Measurements from ENCODE around the gene ZFYVE16. TPM values are rescaled to one million over a fixed set of nuclear protein-coding genes. Genes with fewer than 3 reads are reported as not detected.

The ZFYVE16 gene
- total and polyA plus RNA-seq, 10 of the 15 experiments (the other 5 are each of a cell fraction or from before 2014, with no cell fraction given), result 2.9 to 11.2 (median 7.8) TPM

DNA sequence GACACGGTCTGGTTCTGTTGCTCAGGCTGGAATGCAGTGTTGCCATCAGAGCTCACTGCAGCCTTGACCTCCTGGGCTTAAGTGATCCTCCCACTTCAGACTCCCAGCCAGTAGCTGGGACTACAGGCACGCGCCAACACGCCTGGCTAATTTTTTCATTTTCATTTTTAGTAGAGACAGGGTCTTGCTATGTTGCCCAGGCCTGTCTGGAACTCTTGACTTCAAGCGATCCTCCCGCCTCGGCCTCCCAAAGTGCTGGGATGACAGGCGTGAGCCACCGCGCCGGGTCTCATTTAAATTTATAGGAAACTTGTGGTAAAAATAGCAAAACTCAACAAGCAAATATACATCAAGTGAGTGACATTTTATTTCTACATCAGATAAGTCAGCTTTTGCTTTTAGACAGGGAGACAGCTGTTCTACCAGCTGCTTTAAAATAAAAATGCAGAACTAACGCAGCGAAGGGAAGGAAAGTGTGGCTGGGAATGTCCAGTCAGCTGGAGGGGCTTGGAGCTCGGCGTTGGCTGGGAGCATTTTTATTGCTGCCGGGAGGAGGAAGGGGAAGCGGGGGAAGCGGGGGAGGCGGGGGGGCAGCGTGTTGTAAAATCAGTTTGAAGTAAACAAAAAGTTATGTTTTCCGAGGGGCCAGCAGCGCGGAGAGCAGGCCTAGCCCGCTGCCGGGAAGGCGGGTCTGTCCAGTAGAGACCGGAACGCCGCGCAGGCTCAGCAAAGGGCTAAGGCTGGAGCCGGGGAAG is 707 bp upstream of the ZFYVE16 start:
- H3K9ac ChIP-seq (ENCODE audit: control insufficient read depth, insufficient read depth, low read length), result peak overlapping the region; percentile 74
- peak overlapping the region; percentile 85 for H3K27ac ChIP-seq (ENCODE audit: control insufficient read depth, insufficient read depth)
- FAIRE-seq (peak; percentile 64), ATAC-seq (peak; percentile 78), DNase-seq (ENCODE audit: low read depth, low spot score) (no peak)
- SMC1A ChIA-PET (ENCODE audit: uncharacterized antibody, unreplicated experiment), result no interaction called here
- H2AFZ ChIP-seq (ENCODE audit: control insufficient read depth, low read depth, low read length), result peak overlapping the region; percentile 71
- BruUV-seq (replicated peaks), result no TSS peak
- peaks cover 11% of the 10 kb centered on the region for H3K79me2 ChIP-seq (ENCODE audit: control insufficient read depth, insufficient read depth, low read length)
- POLR2A ChIA-PET, result interaction anchor here (0.5 to 2.4 kb wide), 9 partner anchors 10 to 1688 kb away, joined by 3 to 8 read pairs (median 3); partner anchors contain the start of gene SERINC5
- H3K9me3 ChIP-seq (replicated peaks; ENCODE audit: control insufficient read depth, insufficient read depth, low read length), result no peaks in the 10 kb centered on the region
- in situ Hi-C loops (cut with MboI), result no loop called here
- H3K36me3 ChIP-seq (ENCODE audit: control insufficient read depth in 2 of 2, insufficient read depth in 2 of 2, low read length in 1 of 2), result no peaks in the 10 kb centered on the region
- peak overlapping the region; percentile 93 for H3K4me3 ChIP-seq
- no peaks in the 10 kb centered on the region for H3K4me1 ChIP-seq (ENCODE audit: control insufficient read depth, insufficient read depth, low read length)
- CTCF ChIA-PET, result no interaction called here
- WGBS (ENCODE audit: insufficient coverage, insufficient replicate concordance, low lambda C conversion rate, missing lambda C conversion rate), result 16% methylated on average over 25 of the region's 31 CpGs
- no peaks in the 10 kb centered on the region for H4K20me1 ChIP-seq (ENCODE audit: control insufficient read depth, insufficient read depth)
- RAD21 ChIA-PET (ENCODE audit: unreplicated experiment), result interaction anchor here (0.6 kb wide), 1 partner anchor 315 kb away, joined by 3 read pairs; no protein-coding TSS in a partner anchor
- intact Hi-C loops (cut with micrococcal nuclease; ENCODE audit: unreplicated experiment), result no loop called here
- peak overlapping the region; percentile 20 for H3K4me2 ChIP-seq (ENCODE audit: control insufficient read depth, insufficient read depth)
- H3K27me3 ChIP-seq (replicated peaks in 1 of 2; ENCODE audit: control insufficient read depth in 2 of 2, insufficient read depth in 2 of 2, low read length in 1 of 2), result no peaks in the 10 kb centered on the region
- TF ChIP-seq, protein P1, sequence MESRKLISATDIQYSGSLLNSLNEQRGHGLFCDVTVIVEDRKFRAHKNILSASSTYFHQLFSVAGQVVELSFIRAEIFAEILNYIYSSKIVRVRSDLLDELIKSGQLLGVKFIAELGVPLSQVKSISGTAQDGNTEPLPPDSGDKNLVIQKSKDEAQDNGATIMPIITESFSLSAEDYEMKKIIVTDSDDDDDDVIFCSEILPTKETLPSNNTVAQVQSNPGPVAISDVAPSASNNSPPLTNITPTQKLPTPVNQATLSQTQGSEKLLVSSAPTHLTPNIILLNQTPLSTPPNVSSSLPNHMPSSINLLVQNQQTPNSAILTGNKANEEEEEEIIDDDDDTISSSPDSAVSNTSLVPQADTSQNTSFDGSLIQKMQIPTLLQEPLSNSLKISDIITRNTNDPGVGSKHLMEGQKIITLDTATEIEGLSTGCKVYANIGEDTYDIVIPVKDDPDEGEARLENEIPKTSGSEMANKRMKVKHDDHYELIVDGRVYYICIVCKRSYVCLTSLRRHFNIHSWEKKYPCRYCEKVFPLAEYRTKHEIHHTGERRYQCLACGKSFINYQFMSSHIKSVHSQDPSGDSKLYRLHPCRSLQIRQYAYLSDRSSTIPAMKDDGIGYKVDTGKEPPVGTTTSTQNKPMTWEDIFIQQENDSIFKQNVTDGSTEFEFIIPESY (IDR thresholded peaks at IDR 0.05), result peak; percentile 85
- TF ChIP-seq ESRRA (IDR thresholded peaks at IDR 0.05; ENCODE audit: low read length) (no peak), KDM1A (IDR thresholded peaks at IDR 0.05; ENCODE audit: borderline replicate concordance) (no peak), CBX5 (IDR thresholded peaks at IDR 0.05; ENCODE audit: low read depth) (no peak), HCFC1 (IDR thresholded peaks at IDR 0.05; ENCODE audit: low read length) (no peak), TCF12 (IDR thresholded peaks at IDR 0.05; ENCODE audit: low read depth, low read length) (no peak), NR2F1 (conservative IDR thresholded peaks at IDR 0.05) (no peak), YBX1 (IDR thresholded peaks at IDR 0.05) (no peak), ATF7 (IDR thresholded peaks at IDR 0.05; ENCODE audit: low read depth) (no peak)
- TF ChIP-seq, protein P2, sequence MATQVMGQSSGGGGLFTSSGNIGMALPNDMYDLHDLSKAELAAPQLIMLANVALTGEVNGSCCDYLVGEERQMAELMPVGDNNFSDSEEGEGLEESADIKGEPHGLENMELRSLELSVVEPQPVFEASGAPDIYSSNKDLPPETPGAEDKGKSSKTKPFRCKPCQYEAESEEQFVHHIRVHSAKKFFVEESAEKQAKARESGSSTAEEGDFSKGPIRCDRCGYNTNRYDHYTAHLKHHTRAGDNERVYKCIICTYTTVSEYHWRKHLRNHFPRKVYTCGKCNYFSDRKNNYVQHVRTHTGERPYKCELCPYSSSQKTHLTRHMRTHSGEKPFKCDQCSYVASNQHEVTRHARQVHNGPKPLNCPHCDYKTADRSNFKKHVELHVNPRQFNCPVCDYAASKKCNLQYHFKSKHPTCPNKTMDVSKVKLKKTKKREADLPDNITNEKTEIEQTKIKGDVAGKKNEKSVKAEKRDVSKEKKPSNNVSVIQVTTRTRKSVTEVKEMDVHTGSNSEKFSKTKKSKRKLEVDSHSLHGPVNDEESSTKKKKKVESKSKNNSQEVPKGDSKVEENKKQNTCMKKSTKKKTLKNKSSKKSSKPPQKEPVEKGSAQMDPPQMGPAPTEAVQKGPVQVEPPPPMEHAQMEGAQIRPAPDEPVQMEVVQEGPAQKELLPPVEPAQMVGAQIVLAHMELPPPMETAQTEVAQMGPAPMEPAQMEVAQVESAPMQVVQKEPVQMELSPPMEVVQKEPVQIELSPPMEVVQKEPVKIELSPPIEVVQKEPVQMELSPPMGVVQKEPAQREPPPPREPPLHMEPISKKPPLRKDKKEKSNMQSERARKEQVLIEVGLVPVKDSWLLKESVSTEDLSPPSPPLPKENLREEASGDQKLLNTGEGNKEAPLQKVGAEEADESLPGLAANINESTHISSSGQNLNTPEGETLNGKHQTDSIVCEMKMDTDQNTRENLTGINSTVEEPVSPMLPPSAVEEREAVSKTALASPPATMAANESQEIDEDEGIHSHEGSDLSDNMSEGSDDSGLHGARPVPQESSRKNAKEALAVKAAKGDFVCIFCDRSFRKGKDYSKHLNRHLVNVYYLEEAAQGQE (IDR thresholded peaks at IDR 0.05; ENCODE audit: low read depth, low read length), result no peak
- TF ChIP-seq, protein P3, sequence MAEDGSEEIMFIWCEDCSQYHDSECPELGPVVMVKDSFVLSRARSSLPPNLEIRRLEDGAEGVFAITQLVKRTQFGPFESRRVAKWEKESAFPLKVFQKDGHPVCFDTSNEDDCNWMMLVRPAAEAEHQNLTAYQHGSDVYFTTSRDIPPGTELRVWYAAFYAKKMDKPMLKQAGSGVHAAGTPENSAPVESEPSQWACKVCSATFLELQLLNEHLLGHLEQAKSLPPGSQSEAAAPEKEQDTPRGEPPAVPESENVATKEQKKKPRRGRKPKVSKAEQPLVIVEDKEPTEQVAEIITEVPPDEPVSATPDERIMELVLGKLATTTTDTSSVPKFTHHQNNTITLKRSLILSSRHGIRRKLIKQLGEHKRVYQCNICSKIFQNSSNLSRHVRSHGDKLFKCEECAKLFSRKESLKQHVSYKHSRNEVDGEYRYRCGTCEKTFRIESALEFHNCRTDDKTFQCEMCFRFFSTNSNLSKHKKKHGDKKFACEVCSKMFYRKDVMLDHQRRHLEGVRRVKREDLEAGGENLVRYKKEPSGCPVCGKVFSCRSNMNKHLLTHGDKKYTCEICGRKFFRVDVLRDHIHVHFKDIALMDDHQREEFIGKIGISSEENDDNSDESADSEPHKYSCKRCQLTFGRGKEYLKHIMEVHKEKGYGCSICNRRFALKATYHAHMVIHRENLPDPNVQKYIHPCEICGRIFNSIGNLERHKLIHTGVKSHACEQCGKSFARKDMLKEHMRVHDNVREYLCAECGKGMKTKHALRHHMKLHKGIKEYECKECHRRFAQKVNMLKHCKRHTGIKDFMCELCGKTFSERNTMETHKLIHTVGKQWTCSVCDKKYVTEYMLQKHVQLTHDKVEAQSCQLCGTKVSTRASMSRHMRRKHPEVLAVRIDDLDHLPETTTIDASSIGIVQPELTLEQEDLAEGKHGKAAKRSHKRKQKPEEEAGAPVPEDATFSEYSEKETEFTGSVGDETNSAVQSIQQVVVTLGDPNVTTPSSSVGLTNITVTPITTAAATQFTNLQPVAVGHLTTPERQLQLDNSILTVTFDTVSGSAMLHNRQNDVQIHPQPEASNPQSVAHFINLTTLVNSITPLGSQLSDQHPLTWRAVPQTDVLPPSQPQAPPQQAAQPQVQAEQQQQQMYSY (CRISPR knock-in tag; IDR thresholded peaks at IDR 0.05), result no peak
- TF ChIP-seq, protein P4, sequence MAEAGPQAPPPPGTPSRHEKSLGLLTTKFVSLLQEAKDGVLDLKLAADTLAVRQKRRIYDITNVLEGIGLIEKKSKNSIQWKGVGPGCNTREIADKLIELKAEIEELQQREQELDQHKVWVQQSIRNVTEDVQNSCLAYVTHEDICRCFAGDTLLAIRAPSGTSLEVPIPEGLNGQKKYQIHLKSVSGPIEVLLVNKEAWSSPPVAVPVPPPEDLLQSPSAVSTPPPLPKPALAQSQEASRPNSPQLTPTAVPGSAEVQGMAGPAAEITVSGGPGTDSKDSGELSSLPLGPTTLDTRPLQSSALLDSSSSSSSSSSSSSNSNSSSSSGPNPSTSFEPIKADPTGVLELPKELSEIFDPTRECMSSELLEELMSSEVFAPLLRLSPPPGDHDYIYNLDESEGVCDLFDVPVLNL (IDR thresholded peaks at IDR 0.05; ENCODE audit: low read depth, low read length), result no peak
- TF ChIP-seq, protein P5, sequence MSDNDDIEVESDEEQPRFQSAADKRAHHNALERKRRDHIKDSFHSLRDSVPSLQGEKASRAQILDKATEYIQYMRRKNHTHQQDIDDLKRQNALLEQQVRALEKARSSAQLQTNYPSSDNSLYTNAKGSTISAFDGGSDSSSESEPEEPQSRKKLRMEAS (IDR thresholded peaks at IDR 0.05; ENCODE audit: low read depth, low read length), result 0 out of 2 replicates have a peak, but pooled peaks have one; percentile 31
